LNCAP (cell line): ENCODE measurements around the gene AP1S3.

Experiments used
- TF ChIP-seq, protein P1 (sequence below): fragments of 450-650 bp; IDR thresholded peaks from 2 replicates; pipeline ENCODE4 v1.5.1; 2017; ENCODE audit warnings: mild to moderate bottlenecking

The AP1S3 gene

GRCh38 chr2:223826995-223827394 lies 10.4 kb downstream of the AP1S3 start:
- TF ChIP-seq, protein P1, sequence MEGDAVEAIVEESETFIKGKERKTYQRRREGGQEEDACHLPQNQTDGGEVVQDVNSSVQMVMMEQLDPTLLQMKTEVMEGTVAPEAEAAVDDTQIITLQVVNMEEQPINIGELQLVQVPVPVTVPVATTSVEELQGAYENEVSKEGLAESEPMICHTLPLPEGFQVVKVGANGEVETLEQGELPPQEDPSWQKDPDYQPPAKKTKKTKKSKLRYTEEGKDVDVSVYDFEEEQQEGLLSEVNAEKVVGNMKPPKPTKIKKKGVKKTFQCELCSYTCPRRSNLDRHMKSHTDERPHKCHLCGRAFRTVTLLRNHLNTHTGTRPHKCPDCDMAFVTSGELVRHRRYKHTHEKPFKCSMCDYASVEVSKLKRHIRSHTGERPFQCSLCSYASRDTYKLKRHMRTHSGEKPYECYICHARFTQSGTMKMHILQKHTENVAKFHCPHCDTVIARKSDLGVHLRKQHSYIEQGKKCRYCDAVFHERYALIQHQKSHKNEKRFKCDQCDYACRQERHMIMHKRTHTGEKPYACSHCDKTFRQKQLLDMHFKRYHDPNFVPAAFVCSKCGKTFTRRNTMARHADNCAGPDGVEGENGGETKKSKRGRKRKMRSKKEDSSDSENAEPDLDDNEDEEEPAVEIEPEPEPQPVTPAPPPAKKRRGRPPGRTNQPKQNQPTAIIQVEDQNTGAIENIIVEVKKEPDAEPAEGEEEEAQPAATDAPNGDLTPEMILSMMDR, result no peak

DNA sequence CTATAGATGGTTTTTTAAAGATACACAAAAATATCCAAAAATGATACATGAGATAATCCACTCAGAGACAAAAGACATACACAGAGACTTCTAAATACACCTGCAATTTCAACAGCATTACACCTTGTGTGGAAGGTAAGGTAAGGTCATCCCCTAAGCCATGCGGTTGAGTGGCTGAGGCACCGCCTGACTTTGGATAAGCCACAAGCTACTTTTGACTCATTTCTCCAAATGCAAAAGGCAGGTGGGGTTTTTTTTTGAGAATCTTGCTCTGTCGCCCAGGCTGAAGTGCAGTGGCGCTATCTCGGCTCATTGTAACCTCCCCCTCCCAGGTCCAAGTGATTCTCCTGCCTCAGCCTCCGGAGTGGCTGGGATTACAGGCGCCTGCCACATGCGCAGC lies 13.1 kb downstream of the AP1S3 start:
- TF ChIP-seq, protein P1, result no peak

GRCh38 chr2:223822818-223823217 lies 14.6 kb downstream of the AP1S3 start:
- TF ChIP-seq, protein P1, result no peak

DNA sequence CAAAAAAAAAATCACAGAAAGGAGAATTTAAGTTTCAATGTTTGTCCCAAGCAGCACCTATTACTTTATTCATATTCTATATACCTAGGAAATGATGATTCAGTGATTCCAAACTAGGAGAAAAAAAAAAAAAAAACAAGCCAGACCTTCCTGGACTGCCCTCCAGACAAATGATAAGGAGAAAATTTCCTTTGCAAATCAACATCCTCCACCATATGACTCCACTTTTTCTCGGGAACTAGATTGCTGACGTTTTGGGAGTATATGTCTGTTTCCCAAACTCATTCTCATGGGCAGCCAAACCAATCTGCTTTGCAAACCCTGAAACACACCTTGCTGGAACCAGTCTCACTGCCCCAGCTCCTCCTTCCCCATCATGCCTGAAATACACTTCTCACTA lies 16.8 kb downstream of the AP1S3 start:
- TF ChIP-seq, protein P1, result no peak

GRCh38 chr2:223819891-223820290 lies 17.5 kb downstream of the AP1S3 start:
- TF ChIP-seq, protein P1, result no peak

DNA sequence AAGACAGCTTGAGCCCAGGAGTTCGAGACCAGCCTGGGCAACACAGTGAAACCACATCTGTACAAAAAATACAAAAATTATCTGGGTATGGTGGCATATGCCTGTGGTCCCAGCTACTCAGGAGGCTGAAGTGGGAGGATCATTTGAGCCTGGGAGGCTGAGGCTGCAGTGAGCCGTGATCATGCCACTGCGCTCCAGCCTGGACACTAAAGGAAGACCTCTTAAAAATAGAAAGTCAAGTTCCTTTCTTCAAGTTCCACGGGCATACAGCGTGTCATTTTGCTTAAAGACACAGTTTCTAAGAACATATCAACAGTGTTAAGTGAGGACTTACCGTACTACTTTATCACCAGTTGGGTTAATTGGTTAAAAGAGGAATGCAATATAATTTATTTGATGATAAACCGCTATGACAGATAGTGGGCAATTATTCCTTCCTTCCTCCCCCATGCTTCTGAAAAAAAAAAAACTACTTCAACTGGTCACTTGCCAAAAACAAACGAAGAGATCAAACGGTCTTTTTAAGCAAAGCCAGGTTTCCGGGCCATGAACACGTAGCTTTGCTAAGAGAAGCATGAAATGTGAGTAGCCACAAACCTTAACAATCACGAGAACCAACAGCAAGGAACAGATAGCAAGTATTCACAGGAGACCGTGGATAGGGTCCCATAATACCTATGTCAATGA lies 21.4 kb downstream of the AP1S3 start:
- TF ChIP-seq, protein P1, result no peak

DNA sequence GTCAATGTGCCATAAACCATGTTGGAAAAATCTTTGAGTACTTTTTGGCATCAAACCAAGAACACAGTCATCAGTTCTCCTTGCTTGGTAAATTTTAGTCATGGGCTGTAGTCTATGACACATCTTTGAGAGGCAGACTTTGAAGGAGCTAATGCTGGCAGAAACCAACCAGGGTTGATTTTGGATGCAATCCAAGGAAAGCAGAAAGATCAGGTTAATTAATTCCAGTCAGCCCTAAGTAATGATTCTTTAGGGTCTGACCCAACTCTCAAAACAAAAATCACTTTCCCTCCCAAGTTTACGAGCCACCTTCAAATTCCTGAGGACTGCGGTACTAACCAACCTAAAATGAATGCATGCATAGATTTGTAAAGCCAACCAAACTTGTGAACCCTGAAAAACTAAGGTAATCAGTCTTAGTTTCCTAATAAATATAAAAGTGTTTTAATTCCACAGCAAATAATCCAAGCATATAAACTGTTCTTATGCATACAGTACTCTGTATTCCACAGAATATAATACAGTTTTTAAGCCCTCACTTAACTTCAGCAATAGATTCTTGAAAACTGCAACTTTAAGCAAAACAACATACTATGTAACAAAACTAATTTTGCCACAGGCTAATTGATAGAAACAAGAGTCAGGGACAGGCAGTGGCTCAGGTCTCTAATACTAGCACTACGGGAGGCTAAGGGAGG lies 22.0 kb downstream of the AP1S3 start:
- TF ChIP-seq, protein P1, result no peak
